ENCODE results near the gene PIAS1.
A peak's percentile ranks its signal among the peaks of the same experiment; 100 is the strongest.
"Not testable (repeated sequence)": the region's sequence is repeated elsewhere in the genome, so short reads cannot be mapped to it uniquely, and the experiment has no call there.

The PIAS1 gene

DNA sequence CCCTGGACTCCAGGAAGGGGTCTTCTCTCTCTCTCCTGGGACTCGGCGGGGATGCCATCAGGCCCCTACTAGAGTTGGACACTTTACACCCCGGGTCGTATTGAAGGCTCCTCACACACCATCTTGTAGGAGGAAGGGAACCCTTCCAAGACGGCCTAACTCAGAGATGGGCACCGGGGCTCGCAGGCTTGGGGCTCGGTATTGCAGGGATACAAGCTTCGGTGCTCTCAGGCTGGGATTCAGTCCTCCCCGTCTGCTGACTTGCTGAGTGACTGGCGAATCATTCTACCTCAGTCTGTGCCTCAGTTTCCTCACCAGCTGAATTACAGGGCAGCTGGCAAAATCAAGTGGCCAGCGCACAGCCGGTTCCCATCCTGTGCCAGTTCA lies 151.4 kb downstream of the PIAS1 start:
- DNase-seq: no peak

DNA sequence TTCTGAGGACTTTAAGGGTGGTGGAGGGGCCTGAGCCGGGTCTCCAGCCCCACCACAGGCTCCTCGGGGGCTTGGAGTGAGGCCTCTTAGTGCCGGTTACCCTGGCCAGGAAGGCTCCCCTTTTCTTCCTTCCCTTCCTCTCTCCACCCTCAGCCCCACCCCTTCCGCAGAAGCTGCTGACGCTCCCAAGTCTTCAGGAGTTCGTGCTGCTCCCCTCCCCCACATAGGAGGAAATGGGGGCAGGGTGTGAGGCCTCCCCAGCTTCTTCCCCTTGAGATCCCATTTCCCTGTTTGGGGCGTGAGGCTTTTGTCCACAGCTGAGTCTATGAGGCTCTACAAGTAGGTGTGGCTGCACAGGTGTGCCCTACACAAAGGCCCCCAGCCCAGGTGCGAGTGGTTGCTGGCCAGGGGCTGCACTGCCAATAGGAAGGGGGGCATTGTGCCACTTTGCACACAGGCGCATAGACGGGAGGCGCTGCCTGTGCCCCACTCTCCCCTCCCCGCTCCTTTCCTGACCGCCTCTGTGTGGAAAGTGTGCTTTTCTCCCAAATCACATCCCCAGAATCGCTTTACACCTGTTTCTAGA lies 151.9 kb downstream of the PIAS1 start:
- no peak for DNase-seq

DNA sequence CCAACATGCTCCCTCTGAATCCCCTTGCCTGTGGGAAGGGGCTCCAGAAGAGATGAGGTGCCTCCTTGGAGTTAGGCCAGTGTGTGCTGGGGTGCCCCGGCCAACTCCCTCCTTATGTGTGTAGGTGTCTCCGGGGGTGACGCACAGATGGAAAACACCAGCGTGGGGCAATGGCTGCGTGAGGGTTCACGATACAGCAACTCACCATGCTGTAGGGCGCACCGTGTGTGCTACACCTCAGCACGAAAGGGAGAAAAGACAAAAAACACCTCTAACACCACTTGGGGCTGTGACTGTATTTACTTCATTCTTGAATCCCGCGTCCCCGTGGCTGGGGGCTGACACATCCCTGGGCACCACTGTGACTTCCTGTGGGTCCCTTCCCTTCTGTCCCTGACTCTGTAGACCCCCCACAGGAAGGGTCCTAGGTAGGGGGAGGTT lies 152.6 kb downstream of the PIAS1 start:
- no peak for DNase-seq

- DNase-seq: no peak
These were observed 153.2 kb downstream of the PIAS1 start for GRCh38 chr15:68207176-68207935.

- no peak for DNase-seq
These were observed 154.0 kb downstream of the PIAS1 start for GRCh38 chr15:68208136-68208535.

DNA sequence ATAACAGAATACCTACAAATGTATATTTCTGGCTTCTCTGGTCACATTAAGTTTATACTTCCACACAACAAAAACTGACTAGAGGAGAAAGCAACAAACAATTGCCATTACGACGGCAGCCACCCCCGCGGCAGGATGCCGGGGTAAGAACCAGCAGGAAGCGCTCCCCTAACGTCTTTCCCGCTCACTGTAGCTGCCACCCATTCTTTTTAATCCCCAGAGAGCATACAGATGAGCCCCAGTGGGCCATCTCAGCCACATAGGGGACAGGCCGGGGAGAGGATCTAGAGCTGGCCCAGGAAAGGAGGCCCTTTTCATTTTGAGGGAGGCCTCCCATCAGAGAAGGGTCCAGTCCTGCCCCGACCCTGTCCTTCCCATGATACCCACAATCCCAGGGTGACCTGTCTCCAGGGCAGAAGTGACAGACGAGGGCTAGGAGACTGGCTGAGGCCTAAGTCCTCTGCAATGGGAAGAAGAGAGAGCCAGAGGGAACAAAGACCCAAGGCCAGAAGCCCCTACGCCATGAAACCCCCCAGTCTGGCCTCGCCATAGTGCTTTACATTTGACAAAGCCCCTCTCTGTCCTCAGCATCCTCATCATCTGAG lies 154.6 kb downstream of the PIAS1 start:
- no peak for DNase-seq

DNA sequence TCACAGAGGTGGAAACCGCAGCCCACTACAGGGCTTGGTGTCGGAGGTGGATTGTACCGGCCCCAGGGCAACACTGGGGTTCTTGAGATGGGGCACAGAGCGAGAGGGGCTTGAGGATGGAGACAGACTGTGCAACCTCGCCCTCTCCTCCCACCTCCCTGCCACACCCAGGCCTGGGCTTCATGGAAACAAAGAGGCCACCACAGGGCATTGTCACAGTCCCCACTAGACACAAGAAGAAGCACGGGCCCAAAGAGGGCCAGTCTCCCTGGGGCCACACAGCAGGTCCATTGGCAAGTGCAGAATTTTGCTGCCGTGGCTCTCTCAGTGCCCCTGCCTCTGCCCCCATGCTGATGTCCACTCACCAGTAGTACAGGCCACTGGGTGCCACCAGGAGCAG lies 155.2 kb downstream of the PIAS1 start:
- DNase-seq: no peak

DNA sequence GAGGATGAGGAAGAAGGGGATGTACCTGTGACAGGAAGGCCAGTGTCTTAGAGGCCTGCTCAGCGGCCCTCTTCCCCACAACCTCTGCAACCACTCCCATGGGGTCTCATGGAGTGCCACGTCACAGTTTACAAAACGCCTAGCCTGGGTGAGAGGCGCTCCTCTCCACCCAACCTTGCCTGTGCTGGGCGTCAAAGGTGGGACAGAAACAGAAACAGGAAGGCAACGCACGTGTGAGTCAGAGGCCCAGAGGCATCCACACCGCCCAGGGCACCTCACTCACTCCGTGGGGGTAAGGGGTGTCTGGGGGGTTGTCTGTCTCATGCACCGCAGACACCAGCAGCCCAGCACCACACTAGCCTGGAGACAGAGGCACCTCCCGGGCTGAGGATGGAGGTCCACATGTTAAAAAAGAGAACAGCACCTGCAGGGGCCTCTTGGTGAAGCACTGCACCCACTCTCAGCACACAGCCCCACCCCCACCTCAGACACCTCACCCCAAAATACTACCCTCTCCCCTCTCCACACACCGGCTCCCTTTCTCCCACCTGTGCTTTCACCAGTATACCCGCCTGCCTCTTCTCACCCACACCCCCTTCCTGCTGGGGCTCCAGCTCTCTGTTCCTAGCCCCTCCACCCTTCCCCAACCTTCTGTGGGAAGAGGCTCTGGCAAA lies 155.8 kb downstream of the PIAS1 start:
- DNase-seq: no peak

DNA sequence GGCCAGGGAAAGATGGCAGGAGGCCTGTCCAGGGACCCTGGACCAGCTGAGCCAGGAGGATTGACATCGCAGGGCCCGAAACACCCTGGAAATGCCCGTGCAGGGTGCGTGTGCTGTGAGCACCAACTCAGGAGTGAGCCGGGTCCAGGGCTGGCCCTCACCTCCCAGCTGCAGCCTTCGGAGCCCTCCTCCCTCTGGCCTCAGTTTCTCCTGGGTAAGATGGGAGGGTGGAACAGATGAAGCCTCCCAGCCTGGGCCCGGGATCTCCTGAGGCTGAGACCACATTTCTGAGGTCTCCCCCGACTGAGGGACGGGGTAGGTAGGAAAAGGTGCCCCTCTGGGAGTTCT lies 156.3 kb downstream of the PIAS1 start:
- DNase-seq: no peak

DNA sequence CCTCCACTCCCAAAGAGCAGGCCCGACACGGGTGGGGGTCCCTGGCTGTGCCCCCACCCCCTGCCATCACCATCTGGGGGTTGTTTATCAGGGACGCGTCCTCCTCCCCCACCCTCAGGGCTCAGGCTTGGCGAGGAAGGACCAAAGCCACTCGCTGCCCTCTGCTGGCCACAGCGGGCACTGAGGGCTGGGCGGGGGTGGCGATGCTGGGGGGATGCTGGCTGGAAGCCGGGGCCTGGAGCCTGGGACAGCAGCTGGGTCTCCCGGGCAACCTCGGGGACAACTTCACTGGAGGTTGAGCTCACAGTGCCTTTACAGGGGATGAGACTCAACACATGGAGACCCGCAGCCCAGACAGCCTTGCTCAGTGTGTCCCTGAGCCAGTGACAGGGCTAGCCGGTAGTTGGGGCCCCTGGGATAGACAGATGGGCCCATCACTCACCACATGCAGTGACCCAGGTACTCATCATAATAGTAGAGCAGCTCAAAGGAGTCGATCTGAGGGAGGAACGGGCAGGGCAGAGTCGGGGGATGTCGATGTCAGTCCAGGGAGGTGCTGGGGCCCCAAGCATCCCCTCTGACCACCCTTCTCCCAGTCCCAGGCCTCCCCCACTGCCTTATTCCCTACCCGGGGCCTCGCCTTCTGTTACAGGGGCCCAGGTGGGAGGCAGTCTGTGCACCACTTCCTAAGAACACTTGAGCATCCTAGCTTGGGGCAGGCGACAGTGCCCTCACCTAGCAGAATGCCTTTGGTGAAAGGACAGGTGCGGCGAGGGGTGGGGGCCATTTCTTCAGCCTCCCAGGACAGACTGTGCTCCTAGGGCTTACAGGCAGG lies 156.9 kb downstream of the PIAS1 start:
- DNase-seq: peak; percentile 62

DNA sequence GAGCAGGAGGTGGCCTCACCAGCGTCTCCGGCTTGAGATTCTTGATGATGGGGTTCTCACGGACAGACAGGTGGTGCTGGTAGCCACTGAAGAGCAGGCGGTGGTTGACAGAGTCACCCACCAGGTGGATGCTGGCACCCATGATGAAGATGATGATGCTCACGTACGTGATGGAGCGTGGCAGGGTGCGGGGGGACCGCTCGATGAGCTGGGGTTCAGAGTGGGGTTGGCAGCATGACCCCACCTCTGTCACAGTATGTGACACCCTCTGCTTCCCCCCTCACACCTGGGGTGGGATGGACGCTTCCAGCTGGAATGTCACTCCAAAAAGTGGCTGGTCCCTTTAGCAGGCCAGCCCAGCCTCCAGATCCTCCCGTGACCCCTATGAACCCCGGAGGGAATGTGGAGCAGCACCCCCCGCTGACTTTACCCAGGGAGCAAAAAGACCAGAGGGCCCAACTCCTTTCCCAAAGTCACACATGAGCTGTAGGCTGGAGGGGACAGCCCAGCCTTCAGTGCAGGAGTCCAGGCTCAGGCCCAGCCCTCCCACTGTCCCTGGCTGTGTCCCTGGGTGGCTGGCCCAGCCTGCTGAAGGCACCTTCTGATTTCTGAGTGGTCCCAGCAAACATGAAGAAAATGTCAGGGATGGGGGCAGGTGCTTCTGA lies 157.7 kb downstream of the PIAS1 start:
- no peak for DNase-seq

DNA sequence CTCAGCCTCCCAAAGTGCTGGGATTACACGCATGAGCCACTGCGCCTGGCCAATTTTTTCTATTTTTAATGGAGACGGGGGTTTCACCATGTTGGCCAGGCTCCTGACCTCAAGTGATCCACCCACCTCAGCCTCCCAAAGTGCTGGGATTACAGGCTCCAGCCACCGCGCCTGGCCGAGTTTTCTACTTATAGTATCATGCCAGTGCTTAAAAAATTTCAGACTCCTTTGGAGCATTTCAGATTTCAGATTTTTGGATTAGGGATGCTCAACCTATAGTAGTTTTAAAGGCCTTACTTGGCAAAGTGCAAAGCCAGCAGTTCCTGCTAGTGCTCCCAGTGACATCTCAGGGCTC lies 159.4 kb downstream of the PIAS1 start:
- DNase-seq: not testable (repeated sequence)

DNA sequence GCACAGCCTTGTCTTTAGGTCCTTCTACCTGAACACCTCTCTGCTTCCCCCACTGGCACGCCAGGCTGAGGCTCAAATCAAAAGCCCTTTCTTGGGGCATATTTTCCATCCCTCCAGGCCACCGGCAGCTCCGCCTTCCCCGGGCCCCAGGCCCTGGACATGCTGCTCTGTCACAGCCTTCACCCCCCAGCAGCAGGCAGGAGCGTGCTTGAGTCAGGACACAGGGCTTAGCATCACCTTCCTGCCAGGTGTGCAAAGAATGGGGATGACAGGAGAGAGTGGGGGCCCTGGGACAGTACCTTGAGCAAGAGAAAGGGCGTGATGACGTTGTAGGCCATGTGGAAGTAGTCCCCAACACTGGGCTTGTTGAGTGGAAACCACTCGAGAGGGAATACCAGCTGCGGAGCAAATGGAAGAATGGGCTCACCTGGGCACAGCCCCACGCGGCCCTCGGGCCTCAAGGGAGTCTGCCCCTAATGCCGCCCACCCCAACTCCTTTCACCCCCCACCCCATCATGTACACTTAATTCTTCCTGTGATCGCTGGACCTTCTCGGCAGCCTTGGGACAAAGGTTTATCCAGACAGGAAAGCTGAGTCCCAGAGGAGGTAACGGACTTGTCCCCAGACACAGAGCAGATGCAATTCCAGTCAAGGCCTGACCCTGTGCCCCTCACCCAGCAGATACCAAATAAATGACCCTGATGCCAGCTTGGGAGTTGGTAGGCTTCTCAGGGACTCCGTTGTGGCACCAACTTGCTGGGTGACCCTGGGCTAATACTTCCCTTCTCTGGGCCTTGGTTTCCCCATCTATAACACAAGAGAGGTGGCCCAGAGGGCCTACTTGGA lies 160.1 kb downstream of the PIAS1 start:
- no peak for DNase-seq

DNA sequence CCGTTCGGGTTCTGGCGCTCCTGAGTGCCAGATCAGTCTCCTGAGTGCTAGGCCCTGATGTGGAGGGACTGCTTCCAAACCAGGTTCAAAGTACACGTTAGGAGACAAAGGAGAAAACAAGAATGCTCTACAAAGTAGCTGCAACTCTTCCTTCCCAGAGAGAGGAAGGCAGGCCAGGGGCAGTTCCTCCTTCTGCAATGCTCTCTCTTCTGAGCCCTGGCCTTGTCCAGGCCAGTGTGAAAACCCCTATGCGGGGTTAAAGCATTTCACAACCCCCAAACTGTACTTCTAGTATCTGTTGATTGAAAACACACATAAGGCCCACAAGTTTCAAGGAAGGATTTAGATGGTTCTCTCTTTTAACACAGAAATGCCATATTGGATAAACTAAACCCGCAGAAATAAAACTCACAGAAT lies 160.7 kb downstream of the PIAS1 start:
- no peak for DNase-seq

DNA sequence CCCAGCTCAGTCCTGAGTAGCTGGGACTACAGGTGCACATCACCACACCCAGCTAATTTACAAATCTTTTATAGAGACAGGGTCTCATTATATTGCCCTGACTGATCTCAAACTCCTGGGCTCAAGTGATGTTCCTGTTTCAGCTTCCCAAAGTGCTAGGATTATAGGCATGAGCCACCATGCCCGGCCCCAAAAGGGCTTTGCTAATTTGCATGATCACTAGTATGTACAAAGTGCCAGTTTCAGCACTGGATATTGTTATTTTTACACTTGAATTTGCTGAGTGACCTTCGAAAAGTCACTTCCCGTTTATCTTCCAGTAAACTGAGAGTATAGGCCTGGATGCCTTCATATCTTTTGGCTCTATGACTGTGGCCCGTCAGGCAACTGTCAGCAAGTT lies 163.2 kb downstream of the PIAS1 start:
- DNase-seq: no peak

GRCh38 chr15:68218331-68218730 lies 164.2 kb downstream of the PIAS1 start:
- DNase-seq: no peak

DNA sequence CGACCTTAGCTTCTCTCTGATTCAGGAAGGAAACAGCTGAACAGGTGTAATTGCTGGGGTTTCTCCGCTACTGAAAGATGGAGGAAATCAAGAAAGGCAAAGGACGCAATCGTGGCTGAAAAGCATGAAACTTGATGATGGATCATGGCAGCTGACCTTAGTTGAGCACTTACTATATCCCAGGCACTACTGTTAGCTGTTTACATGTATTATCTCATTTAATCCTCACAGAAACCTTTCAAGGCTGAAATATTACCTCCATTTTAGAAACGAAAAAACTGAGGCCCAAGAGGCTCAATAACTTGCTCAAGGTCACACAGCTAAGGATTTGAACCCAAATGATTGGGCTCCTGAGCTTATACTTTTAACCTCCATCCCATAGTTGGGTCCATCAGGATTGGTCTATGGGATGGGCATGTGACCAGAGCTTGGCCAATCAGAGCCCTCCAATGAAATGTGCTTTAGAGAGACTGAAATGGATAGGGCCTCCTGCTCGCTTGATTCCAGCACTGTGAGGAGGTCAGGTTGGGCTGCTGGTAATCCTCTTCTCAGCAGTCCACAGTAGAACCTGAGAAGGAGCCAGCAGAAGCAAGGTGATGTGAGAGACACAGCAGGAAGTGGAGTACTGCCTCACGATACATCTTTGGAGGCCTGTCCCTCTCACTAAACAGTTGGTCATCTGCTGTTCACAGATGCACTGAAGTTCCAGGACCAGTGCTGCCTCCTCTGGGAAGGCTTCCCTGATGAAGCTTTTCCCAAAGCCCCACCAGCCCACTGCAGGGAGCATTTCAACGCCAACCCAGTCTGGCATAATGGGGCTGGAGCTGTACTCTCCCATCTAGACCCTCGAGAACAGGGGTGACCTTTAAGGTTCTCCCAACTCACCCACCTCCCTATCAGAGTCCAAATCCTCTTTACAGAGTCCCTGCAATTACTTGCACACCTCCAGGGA lies 165.0 kb downstream of the PIAS1 start:
- DNase-seq: no peak

DNA sequence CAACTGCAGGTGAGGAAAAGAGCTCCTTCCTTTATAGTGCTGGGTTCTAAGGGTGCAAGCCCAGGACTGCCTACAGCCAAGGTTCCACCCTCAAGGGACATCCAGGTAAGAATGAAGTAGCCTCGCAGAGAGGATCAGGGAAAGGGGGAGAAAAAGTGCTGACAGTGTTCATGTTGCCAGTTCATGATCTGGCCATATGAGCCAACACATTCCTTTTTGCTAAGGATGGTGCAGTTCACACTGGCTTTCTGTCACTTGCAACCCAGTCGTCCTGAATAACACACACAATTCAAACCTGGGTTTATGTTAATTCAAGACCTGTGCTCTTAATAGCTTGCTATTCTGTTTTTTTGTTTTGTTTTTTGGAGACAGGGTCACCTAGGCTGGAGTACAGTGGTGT lies 166.4 kb downstream of the PIAS1 start:
- DNase-seq: no peak

- no peak for DNase-seq
These were observed 166.9 kb downstream of the PIAS1 start for GRCh38 chr15:68220967-68221366.
